Stimulated activated CD4-positive, alpha-beta T cell treated with anti-CD3 and anti-CD28 coated beads, Interleukin-4, amount 100 ng/mL, for 24 hours (primary cell): ENCODE measurements around the gene TRANK1.
"Not testable (repeated sequence)": the region's sequence is repeated elsewhere in the genome, so short reads cannot be mapped to it uniquely, and the experiment has no call there.

Experiments used
- DNase-seq: peaks from one replicate; pipeline ENCODE4 v3.0.0-alpha.2; 2020

TRANK1 gene

GRCh38 chr3:36911990-36912804 lies 32.7 kb downstream of the TRANK1 start:
- DNase-seq, result peak; percentile 52

- DNase-seq, result no peak
Measured at GRCh38 chr3:36909666-36910065, 35.2 kb downstream of the TRANK1 start.

DNA sequence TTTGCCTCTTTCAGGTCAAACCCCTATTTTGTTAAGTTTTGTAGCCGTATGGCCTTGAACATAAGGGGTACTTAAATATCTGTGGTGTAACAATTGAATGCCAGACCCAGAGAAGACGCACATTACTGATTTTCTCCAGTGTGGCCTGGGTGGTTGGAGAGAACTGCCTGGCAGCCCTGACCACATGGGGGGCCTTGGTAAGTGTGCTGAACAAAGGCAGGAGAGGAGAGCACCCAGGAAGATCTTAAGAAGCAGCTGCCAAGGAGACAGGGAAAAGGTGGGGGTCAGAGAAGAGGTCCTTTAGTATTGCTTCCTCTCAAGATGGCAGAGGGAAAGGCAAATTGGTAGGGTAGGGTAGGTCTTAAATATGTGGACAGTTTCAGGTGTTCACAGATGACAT lies 35.7 kb downstream of the TRANK1 start:
- DNase-seq, result no peak

GRCh38 chr3:36908647-36909180 lies 36.1 kb downstream of the TRANK1 start:
- DNase-seq, result no peak

DNA sequence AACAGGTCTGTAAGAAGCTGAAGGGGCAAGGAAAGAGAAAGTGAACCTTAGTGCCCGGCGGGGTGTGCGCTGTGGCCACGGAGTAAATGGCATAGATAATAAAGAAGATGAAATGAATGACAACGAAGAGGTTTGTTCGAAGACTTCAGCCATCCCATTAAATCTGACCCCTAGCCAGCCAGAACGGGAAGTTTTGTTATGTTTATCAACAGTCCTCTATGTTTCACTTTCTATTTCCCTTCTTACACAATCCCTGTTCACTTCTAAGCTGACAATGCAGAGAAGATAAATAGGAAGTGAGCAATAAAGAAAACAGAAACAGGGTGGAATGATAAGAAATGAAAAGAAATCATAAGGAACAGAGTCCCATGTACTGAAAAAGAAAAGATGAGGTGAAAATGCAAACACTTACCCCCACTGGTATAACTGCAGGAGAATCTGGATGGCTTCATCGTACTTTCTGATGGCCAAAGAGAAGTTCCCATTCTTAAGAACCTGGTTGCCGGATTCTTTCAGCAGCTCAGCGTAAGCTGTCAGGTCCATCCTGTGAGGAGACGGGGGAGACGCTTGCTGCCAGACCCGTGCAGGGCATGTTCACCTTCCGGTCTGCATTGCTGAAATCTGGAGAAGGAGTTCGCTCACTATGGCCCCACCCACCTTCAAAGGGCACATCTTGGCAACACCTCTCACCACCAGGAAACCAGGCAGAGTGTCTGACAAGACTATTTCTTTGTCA lies 36.8 kb downstream of the TRANK1 start:
- peak; percentile 63 for DNase-seq

- DNase-seq, result no peak
Measured at GRCh38 chr3:36906504-36907149, 38.2 kb downstream of the TRANK1 start.

- DNase-seq, result no peak
Measured at GRCh38 chr3:36905545-36905944, 39.3 kb downstream of the TRANK1 start.

- no peak for DNase-seq
Measured at GRCh38 chr3:36904641-36905040, 40.2 kb downstream of the TRANK1 start.

DNA sequence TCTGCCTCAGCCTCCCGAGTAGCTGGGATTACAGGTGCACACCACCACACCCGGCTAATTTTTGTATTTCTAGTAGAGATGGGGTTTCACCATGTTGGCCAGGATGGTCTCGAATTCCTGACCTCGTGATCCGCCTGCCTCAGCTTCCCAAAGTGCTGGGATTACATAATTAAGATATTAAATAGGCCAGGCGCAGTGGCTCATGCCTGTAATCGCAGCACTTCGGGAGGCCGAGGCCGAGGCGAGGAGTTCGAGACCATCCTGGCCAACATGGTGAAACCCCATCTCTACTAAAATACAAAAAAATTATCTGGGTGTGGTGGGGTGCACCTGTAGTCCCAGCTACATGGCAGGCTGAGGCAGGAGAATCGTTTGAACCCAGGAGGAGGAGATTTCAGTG lies 40.8 kb downstream of the TRANK1 start:
- DNase-seq, result not testable (repeated sequence)

- DNase-seq, result no peak
Measured at GRCh38 chr3:36903119-36903882, 41.6 kb downstream of the TRANK1 start.

DNA sequence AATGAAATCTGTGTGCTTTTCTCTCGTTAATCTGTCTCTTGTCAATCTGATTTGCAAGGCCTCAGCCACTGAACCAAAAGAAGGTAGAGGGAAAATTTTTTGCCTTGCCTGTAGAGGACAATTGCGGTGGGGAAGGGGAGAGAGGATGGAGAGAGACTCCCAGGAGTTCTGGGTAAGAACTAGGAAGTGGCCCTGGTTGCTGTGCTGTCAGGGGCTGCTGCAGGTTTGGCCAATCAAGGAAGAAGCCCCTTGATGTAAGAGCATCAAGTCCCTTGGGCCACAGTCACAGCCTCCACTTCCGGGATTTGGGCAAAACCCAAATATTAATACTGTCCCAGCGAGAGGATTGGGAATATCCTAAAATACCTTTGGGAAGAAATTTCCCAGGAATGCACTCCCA lies 43.3 kb downstream of the TRANK1 start:
- DNase-seq, result no peak

DNA sequence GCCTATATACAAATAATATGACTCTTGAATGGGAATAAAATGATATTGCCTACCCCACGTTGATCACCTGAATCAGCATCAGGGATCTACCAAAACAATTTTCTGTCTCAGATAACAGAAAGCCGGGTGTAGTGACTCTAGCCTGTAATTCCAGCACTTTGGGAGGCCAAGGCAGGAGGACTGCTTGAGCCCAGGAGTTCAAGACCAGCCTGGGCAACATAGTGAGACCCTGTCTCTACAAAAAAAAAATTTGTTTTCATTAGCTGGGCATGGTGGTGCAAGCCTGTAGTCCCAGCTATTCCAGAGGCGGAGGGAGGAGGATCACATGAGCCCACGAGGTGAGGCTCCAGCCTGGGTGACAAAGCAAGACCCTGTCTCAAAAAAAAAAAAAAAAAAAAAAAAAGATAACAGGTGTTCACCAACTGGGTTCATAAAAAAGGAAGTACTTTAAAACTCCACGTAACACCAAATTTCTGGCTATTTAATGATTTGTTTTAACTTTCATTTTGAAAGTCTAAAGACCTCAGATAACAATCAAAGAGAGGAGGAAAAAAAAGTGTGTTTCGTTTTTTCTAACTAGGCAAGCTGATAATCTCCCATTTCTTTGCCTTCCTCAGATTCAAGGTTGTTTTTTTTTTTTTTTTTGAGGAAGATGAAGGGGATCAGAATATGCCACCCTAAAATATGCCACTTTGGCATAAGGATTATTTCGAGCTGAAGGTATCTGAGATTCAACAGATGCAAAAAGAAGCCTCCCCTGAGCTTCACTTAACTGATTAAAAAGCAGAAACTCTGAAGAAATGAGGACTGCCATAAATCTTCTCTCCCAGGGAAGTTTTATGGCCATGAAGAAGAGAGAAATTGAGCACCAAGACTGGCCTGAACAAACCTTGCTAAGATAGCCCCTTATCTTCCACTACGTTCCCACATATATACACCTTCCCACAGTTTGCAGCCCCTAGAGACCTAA lies 44.1 kb downstream of the TRANK1 start:
- DNase-seq, result no peak

DNA sequence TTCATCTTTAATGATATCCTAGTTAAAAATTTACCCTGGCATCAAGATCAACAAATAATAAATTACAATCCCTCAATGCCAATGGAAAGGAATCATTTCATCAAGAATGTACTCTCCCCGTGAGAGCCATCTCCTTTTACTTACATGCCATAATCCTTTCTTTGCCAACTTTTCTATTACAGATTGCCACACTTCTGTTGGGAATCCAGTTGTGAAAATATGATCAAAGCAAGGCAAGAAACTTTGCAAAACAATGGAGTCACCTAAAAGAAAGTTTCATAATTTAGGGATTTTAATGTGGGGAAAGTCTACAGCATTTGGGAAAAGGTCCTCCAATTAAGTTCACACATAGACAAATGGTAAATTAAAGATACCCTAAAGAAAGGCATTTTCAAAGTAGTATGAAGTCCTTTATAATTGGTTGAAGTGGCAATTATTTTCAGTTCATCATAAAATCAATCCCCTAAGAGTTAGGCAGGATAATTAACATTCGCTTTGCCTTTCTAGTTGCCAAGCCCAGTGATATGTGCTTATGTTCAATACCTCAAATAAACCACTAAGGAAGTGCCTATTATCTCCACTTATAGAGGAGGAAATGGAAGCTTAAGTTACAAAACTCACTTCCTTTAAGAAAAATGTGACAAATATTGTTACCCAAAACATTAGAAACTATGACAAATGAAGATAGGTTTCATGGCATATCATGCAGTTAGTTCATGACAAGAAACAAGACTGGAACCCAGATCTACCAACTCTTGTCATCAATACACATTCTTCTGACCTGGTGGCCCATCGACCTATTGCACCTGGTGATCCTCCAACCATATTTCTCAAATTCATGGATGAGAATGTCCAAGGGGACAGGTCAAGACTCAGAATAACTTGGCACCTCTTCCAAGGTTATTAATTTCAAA lies 49.1 kb downstream of the TRANK1 start:
- DNase-seq, result no peak

DNA sequence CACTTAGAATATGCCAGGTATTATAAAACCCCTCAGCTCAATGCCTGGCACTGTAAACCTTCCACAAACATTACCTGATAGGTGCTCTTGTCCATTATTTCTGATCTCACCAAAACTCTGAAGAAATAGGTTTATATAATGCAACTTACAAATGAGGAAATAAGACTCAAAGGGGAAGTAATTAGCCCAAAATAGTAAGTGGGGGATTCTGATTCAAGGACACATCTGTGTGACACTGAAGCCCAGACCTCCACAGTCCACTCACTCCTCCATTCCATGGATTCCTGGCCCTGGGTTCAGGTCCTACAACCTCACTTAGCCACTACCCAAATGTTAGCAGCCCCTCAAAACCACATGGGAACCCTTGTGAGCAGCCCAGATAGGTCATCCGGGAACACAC lies 49.9 kb downstream of the TRANK1 start:
- no peak for DNase-seq

- DNase-seq, result no peak
Measured at GRCh38 chr3:36893826-36894225, 51.0 kb downstream of the TRANK1 start.

DNA sequence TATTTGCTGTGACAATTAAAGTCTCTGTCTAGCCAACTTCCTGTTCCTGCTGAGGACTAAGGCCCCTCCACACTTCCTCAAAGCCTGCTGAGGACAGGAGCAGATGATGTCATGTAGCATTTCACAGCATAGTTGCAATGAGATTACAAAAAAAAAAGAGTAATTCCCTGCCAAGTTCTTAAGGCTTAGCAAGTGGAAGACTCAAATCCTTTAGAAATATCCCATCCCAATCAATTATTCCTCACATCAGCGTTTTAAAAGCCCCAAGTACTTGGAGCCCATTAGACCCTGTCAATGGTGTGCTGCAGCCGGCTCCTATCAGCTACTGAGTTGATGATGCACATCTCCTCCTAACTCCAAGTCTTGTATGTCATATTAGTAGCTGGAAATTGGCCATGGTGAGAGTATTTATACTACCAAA lies 51.7 kb downstream of the TRANK1 start:
- DNase-seq, result peak; percentile 22

DNA sequence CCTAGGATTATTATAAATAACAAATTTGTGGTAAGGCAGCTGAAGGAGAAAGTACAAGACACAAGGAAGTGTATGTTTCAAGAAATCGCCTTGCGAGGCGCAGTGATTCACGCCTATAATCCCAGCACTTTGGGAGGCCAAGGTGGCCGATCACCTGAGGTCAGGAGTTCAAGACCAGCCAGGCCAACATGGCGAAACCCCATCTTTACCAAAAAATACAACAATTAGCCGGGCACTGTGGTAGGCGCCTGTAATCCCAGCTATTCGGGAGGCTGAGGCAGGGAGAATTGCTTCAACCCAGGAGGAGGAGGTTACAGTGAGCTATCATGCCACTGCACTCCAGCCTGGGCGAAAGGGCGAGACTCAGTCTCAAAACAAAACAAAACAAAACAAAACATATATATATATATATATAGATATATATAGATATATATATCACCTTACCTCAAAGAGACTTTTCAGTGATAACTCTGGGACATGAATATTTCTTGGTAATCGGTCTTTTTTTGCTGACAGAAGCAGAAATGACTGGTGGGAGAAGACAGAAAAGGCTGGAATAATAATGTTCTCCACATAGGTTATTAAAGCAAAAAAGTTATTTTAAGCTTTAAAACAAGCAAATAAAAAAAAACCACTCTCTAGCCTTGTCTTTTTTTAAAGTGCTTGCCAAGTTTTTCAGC lies 52.3 kb downstream of the TRANK1 start:
- no peak for DNase-seq

DNA sequence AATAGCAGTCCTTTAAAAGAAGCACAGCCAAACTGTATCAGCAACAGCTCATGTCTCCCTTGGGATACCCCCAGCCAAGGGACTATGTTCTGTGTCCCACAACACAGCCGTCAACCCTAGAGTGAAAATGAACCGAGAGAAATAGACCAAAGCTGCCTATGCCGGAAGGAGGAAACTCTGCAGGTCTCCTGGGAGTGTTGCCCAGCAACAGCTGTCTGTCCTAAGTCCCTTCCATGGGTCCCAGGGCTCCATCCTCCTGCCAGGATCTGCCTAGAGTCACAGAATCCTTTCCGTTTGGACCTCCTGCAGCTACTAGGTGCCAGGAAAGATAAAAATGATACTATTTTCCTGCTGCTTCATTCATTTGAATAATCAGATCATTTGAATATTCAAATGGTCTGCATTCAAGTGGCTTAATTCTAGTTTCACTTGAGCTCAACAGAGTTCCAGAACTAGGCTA lies 53.1 kb downstream of the TRANK1 start:
- no peak for DNase-seq

- DNase-seq, result not testable (repeated sequence)
Measured at GRCh38 chr3:36891097-36891496, 53.8 kb downstream of the TRANK1 start.

- DNase-seq, result no peak
Measured at GRCh38 chr3:36890261-36890660, 54.6 kb downstream of the TRANK1 start.
